CD8-positive, alpha-beta memory T cell (primary cell): ENCODE results near the gene EIF3C. TPM values are rescaled to one million over a fixed set of nuclear protein-coding genes. Genes with fewer than 3 reads are reported as not detected.
"Not testable (repeated sequence)": the region's sequence is repeated elsewhere in the genome, so short reads cannot be mapped to it uniquely, and the experiment has no call there.

ENCODE experiments used
- CTCF ChIA-PET: fragments of 350-600 bp; sonication (Branson Sonifier 250); formaldehyde crosslinking; loops from one replicate; lab custom pipeline; 2021; ENCODE audit warnings: antibody characterized with exemption; lab: Charles Lee
- POLR2A ChIA-PET: fragments of 350-600 bp; sonication (Branson Sonifier 250); formaldehyde crosslinking; loops from one replicate; lab custom pipeline; 2021; ENCODE audit warnings: antibody characterized with exemption; lab: Charles Lee
- DNase-seq, 5 donors: peaks; one replicate each; pipeline versions ENCODE4 v3.0.0 to v3.0.0-alpha.2; 2020 to 2022; ENCODE audit warnings: mixed read lengths in 1 of 5
- H3K27ac ChIP-seq: one replicate; pipeline ENCODE4 v1.7.0; 2013; ENCODE audit warnings: low read depth, mild to moderate bottlenecking, low read length, moderate library complexity
- H3K27me3 ChIP-seq: 2 replicates; pipeline ENCODE4 v1.7.0; 2013; ENCODE audit warnings: low read length, mild to moderate bottlenecking; ENCODE audit not compliant: insufficient read depth, poor library complexity, severe bottlenecking
- H3K36me3 ChIP-seq: 2 replicates; pipeline ENCODE4 v1.7.0; 2013; ENCODE audit warnings: mild to moderate bottlenecking, low read length, moderate library complexity; ENCODE audit not compliant: insufficient read depth
- H3K4me1 ChIP-seq: 2 replicates; pipeline ENCODE4 v1.7.0; 2013; ENCODE audit warnings: mild to moderate bottlenecking, low read length, moderate library complexity; ENCODE audit not compliant: insufficient read depth
- H3K4me3 ChIP-seq: 2 replicates; pipeline ENCODE4 v1.7.0; 2013; ENCODE audit warnings: mild to moderate bottlenecking, low read length
- H3K9me3 ChIP-seq: 2 replicates; pipeline ENCODE4 v1.7.0; 2013; ENCODE audit warnings: mild to moderate bottlenecking, low read length
- H3K27ac Mint-ChIP-seq, 8 donors: one replicate each; pipeline ENCODE4 v1.8.0; 2020 to 2021; ENCODE audit warnings: mixed read lengths in 8 of 8, mild to moderate bottlenecking in 6 of 8, inconsistent platforms in 3 of 8, moderate library complexity in 3 of 8
- H3K27me3 Mint-ChIP-seq, 2 donors: one replicate each; pipeline ENCODE4 v1.8.0; 2020 to 2021; ENCODE audit warnings: mixed read lengths in 2 of 2, mild to moderate bottlenecking in 1 of 2, moderate library complexity in 1 of 2
- H3K36me3 Mint-ChIP-seq, 3 donors: one replicate each; pipeline ENCODE4 v1.8.0; 2020 to 2021; ENCODE audit warnings: mixed read lengths in 3 of 3, inconsistent platforms in 1 of 3, mild to moderate bottlenecking in 1 of 3
- H3K4me1 Mint-ChIP-seq, 3 donors: one replicate each; pipeline ENCODE4 v1.8.0; 2020 to 2021; ENCODE audit warnings: mixed read lengths in 3 of 3, inconsistent platforms in 1 of 3, mild to moderate bottlenecking in 1 of 3
- H3K4me3 Mint-ChIP-seq, 7 donors: one replicate each; pipeline ENCODE4 v1.8.0; 2020 to 2021; ENCODE audit warnings: mixed read lengths in 7 of 7, mild to moderate bottlenecking in 6 of 7, moderate library complexity in 4 of 7, inconsistent platforms in 2 of 7
- H3K9me3 Mint-ChIP-seq, 5 donors: one replicate each; pipeline ENCODE4 v1.8.0; 2020 to 2022; ENCODE audit warnings: mixed read lengths in 5 of 5, mild to moderate bottlenecking in 3 of 5, moderate library complexity in 2 of 5, inconsistent platforms in 1 of 5
- polyA plus RNA-seq: library from polyadenylated mRNA; unstranded; fragments of 300-500 nt; fragmentation: Illumina TruSeq; gene quantifications from one replicate; pipeline ENCODE4 v1.2.3, GENCODE V29; 2021
- total RNA-seq, 2 experiments: library from RNA; stranded (reverse); gene quantifications; one replicate each; pipeline ENCODE4 v1.2.3, GENCODE V29; 2021

EIF3C gene
- total and polyA plus RNA-seq, 3 experiments from 2014 or later: 300 to 733 (median 701) TPM

- H3K36me3 Mint-ChIP-seq, H3K27me3 Mint-ChIP-seq, H3K9me3 Mint-ChIP-seq, H3K27ac ChIP-seq, POLR2A ChIA-PET, CTCF ChIA-PET, H3K4me1 Mint-ChIP-seq, H3K36me3 ChIP-seq, H3K27me3 ChIP-seq, H3K4me1 ChIP-seq, DNase-seq, H3K9me3 ChIP-seq, H3K27ac Mint-ChIP-seq, H3K4me3 ChIP-seq, H3K4me3 Mint-ChIP-seq: not testable (repeated sequence)
These were observed 17.9 kb upstream of the EIF3C start for GRCh38 chr16:28693257-28693950.

- H3K27me3 Mint-ChIP-seq, CTCF ChIA-PET, H3K4me1 ChIP-seq, H3K4me1 Mint-ChIP-seq, DNase-seq, H3K36me3 Mint-ChIP-seq, H3K9me3 Mint-ChIP-seq, H3K27me3 ChIP-seq, H3K27ac ChIP-seq, POLR2A ChIA-PET, H3K4me3 Mint-ChIP-seq, H3K9me3 ChIP-seq, H3K4me3 ChIP-seq, H3K36me3 ChIP-seq, H3K27ac Mint-ChIP-seq: not testable (repeated sequence)
These were observed 11.5 kb upstream of the EIF3C start for GRCh38 chr16:28699792-28700191.

DNA sequence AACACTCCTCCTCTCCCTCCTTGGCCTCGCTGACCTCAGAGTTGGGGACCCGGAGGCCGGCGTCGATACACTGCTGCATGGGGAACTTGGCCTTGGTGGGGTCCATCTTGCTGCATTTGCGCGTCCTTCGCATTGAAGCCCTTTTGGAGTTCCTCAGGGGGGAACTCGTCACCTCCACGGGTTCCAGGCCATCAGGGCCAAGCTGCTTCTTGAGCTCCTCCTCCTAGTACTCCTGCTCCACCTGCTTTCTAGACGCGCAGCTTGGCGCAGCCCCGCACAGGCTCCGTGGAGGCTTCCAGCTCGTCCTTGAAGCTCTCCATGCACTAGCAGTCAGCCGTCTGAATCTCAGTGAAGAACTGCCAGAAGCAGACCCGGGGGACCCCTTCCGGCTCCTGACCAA lies 10.9 kb upstream of the EIF3C start:
- H3K27ac ChIP-seq, H3K27me3 Mint-ChIP-seq, H3K9me3 ChIP-seq, H3K36me3 Mint-ChIP-seq, H3K9me3 Mint-ChIP-seq, H3K4me3 ChIP-seq, CTCF ChIA-PET, H3K27me3 ChIP-seq, H3K4me1 ChIP-seq, H3K4me3 Mint-ChIP-seq, POLR2A ChIA-PET, H3K27ac Mint-ChIP-seq, H3K36me3 ChIP-seq, H3K4me1 Mint-ChIP-seq, DNase-seq: not testable (repeated sequence)

GRCh38 chr16:28701384-28701783 lies 9.9 kb upstream of the EIF3C start:
- H3K4me3 Mint-ChIP-seq, H3K27me3 ChIP-seq, H3K27me3 Mint-ChIP-seq, H3K4me1 Mint-ChIP-seq, H3K27ac ChIP-seq, H3K9me3 ChIP-seq, H3K9me3 Mint-ChIP-seq, POLR2A ChIA-PET, H3K4me3 ChIP-seq, H3K4me1 ChIP-seq, H3K27ac Mint-ChIP-seq, H3K36me3 ChIP-seq, CTCF ChIA-PET, DNase-seq, H3K36me3 Mint-ChIP-seq: not testable (repeated sequence)

DNA sequence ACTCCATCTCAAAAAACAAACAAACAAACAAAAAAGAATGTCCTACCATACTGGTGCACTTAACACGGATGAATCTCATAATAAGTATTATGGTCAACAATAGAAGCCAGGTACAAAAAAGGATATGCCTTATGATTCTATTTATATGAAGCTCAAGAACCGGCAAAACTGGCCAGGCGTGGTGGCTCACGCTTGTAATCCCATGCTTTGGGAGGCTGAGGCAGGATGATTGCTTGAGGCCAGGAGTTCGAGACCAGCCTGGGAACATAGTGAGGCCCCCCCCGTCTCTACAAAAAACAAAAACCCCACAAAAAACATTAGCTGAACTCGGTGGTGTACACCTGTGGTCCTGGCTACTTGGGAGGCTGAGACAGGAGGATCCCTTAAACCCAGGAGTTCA lies 7.0 kb upstream of the EIF3C start:
- H3K27ac ChIP-seq, H3K4me3 ChIP-seq, H3K27me3 Mint-ChIP-seq, H3K4me1 Mint-ChIP-seq, H3K27ac Mint-ChIP-seq, H3K9me3 ChIP-seq, H3K36me3 ChIP-seq, H3K36me3 Mint-ChIP-seq, CTCF ChIA-PET, H3K9me3 Mint-ChIP-seq, POLR2A ChIA-PET, H3K4me3 Mint-ChIP-seq, H3K27me3 ChIP-seq, H3K4me1 ChIP-seq: not testable (repeated sequence)
- DNase-seq: peak in 1 of 5 donors; percentile 1

GRCh38 chr16:28722852-28723650 lies 11.8 kb downstream of the EIF3C start:
- H3K4me1 ChIP-seq, H3K27ac ChIP-seq, H3K9me3 ChIP-seq, CTCF ChIA-PET, POLR2A ChIA-PET, H3K9me3 Mint-ChIP-seq, H3K36me3 ChIP-seq, H3K27me3 Mint-ChIP-seq, H3K27me3 ChIP-seq, H3K36me3 Mint-ChIP-seq, H3K4me1 Mint-ChIP-seq, H3K4me3 Mint-ChIP-seq, H3K4me3 ChIP-seq: not testable (repeated sequence)
- DNase-seq: peak in 1 of 5 donors; percentile 6
- H3K27ac Mint-ChIP-seq: peak overlapping the region in 1 of 8 donors; percentile 73

DNA sequence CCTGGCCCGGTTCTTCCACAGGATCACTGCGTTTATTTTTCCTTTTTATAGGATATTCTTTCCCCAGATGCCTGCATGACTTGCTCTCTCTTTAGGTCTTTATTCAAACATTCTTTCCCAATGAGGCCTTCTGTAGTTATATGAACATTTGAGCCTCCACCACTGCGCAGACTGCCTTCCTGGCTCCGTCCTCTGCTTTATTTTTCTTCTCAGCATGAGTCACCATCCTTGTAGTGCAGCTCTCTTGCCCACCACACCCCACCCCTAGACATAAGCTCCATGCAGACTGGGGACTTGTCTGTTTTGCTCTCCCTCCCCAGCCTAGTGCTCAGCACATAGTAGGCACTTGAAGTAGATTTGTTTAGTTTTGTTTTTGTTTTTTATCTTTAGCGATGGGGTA lies 20.0 kb downstream of the EIF3C start:
- H3K9me3 ChIP-seq, H3K36me3 Mint-ChIP-seq, H3K27me3 ChIP-seq, H3K27me3 Mint-ChIP-seq, H3K4me1 ChIP-seq, H3K27ac Mint-ChIP-seq, H3K4me3 ChIP-seq, H3K4me1 Mint-ChIP-seq, H3K36me3 ChIP-seq, H3K9me3 Mint-ChIP-seq, DNase-seq, CTCF ChIA-PET, POLR2A ChIA-PET, H3K27ac ChIP-seq, H3K4me3 Mint-ChIP-seq: not testable (repeated sequence)

GRCh38 chr16:28732455-28733124 lies 21.3 kb downstream of the EIF3C start:
- DNase-seq, H3K36me3 Mint-ChIP-seq, POLR2A ChIA-PET: not testable (repeated sequence)

More at GRCh38 chr16:28732455-28733124, 21.3 kb downstream of the EIF3C start:
- H3K9me3 ChIP-seq, H3K27me3 Mint-ChIP-seq, H3K36me3 ChIP-seq, H3K27ac Mint-ChIP-seq, H3K4me3 ChIP-seq, H3K27ac ChIP-seq, H3K4me3 Mint-ChIP-seq, H3K4me1 Mint-ChIP-seq, CTCF ChIA-PET, H3K27me3 ChIP-seq, H3K9me3 Mint-ChIP-seq, H3K4me1 ChIP-seq: not testable (repeated sequence)
